HG03108 (cell line): Measurements from ENCODE around the gene PRKN.

Experiments used
- ATAC-seq: cut with Tn5 transposase; IDR thresholded peaks from one replicate; pipeline ENCODE4 v1.9.1; 2021; ENCODE audit warnings: moderate library complexity; ENCODE audit not compliant: unreplicated experiment

PRKN gene

GRCh38 chr6:162005372-162005771 is 722.2 kb downstream of the PRKN start:
- ATAC-seq = no peak

- ATAC-seq = no peak
Observed at GRCh38 chr6:161996783-161997182, 730.8 kb downstream of the PRKN start.

DNA sequence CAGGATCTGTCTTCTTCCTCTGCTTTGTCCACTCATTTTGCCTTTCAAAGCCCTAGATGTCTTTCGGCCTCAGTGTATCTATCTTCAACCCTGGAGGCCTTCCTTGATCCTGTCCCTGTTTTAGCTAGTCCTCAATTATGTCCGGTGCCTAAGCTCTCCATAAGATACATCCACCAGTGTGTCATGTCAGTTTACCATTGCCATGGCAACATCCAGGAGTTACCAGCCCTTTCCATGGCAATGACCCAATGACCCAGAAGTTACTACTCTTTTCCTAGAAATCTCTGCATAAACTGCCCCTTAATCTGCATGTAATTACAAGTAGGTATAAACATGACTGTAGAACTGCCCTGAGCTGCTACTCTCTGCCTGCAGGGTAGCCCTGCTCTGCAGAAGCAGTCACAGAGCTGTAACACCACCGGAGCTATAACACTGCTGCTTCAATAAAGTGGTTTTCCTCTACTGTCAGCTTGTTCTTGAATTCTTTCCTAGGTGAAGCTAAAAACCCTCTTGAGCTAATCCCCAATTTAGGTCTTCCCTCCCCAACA is 741.6 kb downstream of the PRKN start:
- no peak for ATAC-seq

GRCh38 chr6:161984713-161985112 is 742.9 kb downstream of the PRKN start:
- no peak for ATAC-seq

DNA sequence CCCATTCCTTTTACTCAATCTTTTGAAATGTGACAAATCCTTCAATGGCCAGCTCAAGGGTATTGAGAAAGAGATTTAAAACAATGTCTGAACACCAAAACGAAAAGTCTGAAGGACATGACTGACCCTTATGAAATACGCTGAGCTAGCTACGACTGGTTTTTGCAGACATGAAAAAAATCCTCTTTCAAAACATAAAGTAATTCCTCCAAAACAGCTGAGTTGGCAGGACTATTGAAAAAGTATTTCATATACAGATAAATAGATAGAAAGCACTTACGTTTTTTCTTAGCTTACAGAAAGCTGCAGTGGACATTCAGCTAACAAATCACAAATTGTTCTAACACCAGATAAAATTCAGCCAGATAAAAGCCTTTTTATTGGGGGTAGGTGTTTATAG is 751.0 kb downstream of the PRKN start:
- ATAC-seq = no peak

DNA sequence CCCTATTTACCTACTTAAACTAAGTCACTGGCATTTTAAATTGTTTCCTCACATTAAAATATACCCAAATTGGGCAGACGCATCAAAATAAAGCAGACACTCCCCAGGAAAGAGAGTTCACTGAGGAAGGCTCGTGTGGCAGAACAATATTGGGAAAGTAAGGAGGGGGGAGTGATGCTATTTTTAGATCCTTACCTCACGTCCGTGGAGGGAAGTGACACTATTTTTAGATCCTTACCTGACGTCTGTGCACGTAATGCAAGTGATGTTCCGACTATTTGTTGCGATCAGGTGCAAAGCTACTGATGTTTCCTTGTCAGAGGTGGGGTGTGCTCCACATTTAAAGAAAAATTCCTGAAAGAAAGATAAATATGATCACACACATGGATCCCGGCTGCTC is 754.5 kb downstream of the PRKN start:
- no peak for ATAC-seq

- no peak for ATAC-seq
Observed at GRCh38 chr6:161971043-161971442, 756.5 kb downstream of the PRKN start.

- ATAC-seq = no peak
Observed at GRCh38 chr6:161963634-161964234, 763.8 kb downstream of the PRKN start.

GRCh38 chr6:161963181-161963580 is 764.4 kb downstream of the PRKN start:
- ATAC-seq = no peak

- ATAC-seq = no peak
Observed at GRCh38 chr6:161961796-161962195, 765.8 kb downstream of the PRKN start.

DNA sequence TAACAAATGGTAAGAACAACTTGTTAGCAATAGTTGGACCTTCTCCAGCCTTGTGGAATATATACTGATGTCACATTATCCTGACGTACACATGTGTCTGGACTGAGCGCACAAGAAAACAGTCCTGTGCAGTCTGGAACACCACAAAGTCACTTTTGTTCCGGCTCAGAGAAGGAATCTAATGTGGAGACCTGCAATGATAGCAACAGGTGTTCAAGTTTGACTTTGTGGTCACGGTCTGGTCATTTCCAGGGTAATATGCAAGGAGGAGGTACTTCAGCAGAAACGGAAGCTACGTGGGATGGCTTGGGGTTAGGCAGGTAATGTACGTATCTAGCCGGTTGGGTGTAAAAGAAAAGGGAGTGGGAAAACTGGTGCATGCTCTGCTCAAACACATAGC is 766.5 kb downstream of the PRKN start:
- no peak for ATAC-seq

DNA sequence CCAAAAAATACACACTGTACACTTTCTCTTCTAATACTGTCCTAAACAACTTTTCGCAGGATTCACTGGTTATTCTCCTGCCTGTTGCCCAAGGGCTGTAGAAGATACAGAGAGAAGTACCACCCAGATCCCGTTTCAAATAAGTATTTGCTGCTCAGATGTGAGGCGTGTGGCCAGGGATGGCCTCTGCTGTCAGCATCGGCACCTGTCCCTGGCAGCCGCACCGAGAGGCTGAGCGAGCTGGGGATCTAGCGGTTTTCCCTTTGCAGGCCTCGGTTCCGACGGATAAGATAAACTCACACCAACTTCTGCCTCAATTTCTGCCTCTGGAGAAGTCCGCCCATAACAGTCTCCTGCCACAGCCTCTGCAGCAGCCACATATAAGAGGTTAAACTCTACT is 768.5 kb downstream of the PRKN start:
- no peak for ATAC-seq

GRCh38 chr6:161956082-161956481 is 771.5 kb downstream of the PRKN start:
- ATAC-seq = no peak

GRCh38 chr6:161954699-161955276 is 772.8 kb downstream of the PRKN start:
- no peak for ATAC-seq

- no peak for ATAC-seq
Observed at GRCh38 chr6:161954077-161954476, 773.5 kb downstream of the PRKN start.

GRCh38 chr6:161951126-161951525 is 776.4 kb downstream of the PRKN start:
- no peak for ATAC-seq

- ATAC-seq = no peak
Observed at GRCh38 chr6:161949531-161949930, 778.0 kb downstream of the PRKN start.

DNA sequence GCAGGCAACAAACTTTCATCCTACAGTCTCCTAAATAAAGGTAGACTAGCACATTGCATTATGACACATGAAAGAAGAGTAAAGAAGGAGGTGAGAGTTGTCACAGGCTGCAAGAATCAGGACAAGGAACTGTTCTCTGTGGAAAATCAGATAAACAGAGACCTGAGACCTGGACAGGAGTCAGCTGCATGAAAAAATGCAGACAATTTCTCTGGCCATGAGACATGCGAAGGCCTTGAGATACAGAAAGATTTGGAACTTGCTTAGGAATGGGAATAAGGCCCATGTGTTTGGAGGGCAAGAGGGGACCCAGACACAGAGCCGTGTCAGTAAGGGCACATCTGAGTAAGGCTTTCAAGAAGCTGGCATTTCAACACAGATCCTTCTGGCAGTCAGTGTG is 779.1 kb downstream of the PRKN start:
- ATAC-seq = no peak

- no peak for ATAC-seq
Observed at GRCh38 chr6:161947371-161947770, 780.2 kb downstream of the PRKN start.

- ATAC-seq = no peak
Observed at GRCh38 chr6:161946461-161946860, 781.1 kb downstream of the PRKN start.

- ATAC-seq = no peak
Observed at GRCh38 chr6:161943561-161943960, 784.0 kb downstream of the PRKN start.

GRCh38 chr6:161941565-161941964 is 786.0 kb downstream of the PRKN start:
- ATAC-seq = no peak

DNA sequence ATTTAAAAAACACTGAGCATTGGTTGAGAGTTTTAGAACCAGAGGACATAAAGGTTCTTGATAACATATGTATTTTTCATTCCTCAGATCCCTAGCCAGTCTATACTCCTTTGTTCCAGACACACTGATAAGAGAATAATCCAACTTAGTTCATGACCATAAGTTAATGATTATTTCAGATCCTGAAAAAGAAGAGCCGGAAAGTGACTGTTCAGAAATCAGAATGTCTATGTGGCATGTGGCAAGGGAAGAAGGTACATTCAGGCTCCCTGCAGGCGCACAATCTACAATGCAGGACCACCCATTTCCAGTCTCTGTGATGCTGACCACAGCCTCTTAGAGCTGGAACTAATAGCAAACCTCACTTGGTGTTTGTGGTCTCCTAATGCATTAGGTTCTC is 787.0 kb downstream of the PRKN start:
- no peak for ATAC-seq
